ENCODE results near the gene CTSG.
"Not testable (repeated sequence)": the region's sequence is repeated elsewhere in the genome, so short reads cannot be mapped to it uniquely, and the experiment has no call there.

Gene CTSG

GRCh38 chr14:24576182-24576581 lies at the start of gene CTSG:
CTSG (minus strand) TSS chr14:24576250; CDS start chr14:24576223, 27 bp downstream.
- no peak for DNase-seq (ENCODE audit: low spot score)

- DNase-seq (ENCODE audit: low spot score) = no peak
These were observed 37.7 kb upstream of the CTSG start for GRCh38 chr14:24613747-24614146.

- DNase-seq (ENCODE audit: low spot score) = no peak
These were observed 37.2 kb upstream of the CTSG start for GRCh38 chr14:24613241-24613640.

GRCh38 chr14:24612196-24612595 lies 36.1 kb upstream of the CTSG start:
- DNase-seq (ENCODE audit: low spot score) = no peak

- DNase-seq (ENCODE audit: low spot score) = no peak
These were observed 33.8 kb upstream of the CTSG start, which contains the start of gene GZMH for GRCh38 chr14:24609655-24610344. GZMH (minus strand) TSS chr14:24609685; CDS start chr14:24609613, 72 bp downstream.

GRCh38 chr14:24607635-24608514 lies 31.8 kb upstream of the CTSG start:
- DNase-seq (ENCODE audit: low spot score) = no peak

- no peak for DNase-seq (ENCODE audit: low spot score)
These were observed 31.0 kb upstream of the CTSG start for GRCh38 chr14:24607081-24607480.

GRCh38 chr14:24606297-24606696 lies 30.2 kb upstream of the CTSG start:
- no peak for DNase-seq (ENCODE audit: low spot score)

- DNase-seq (ENCODE audit: low spot score) = no peak
These were observed 29.6 kb upstream of the CTSG start for GRCh38 chr14:24605435-24606190.

- DNase-seq (ENCODE audit: low spot score) = no peak
These were observed 21.4 kb upstream of the CTSG start for GRCh38 chr14:24597403-24597802.

- DNase-seq (ENCODE audit: low spot score) = no peak
These were observed 19.2 kb upstream of the CTSG start for GRCh38 chr14:24595073-24595808.

- not testable (repeated sequence) for DNase-seq (ENCODE audit: low spot score)
These were observed 15.0 kb upstream of the CTSG start for GRCh38 chr14:24591004-24591403.

GRCh38 chr14:24584402-24584801 lies 8.4 kb upstream of the CTSG start:
- DNase-seq (ENCODE audit: low spot score) = not testable (repeated sequence)

GRCh38 chr14:24578558-24578957 lies 2.5 kb upstream of the CTSG start:
- no peak for DNase-seq (ENCODE audit: low spot score)

GRCh38 chr14:24576771-24577170 lies 721 bp upstream of the CTSG start:
- no peak for DNase-seq (ENCODE audit: low spot score)

GRCh38 chr14:24574206-24574774 lies 1.8 kb downstream of the CTSG start:
- no peak for DNase-seq (ENCODE audit: low spot score)

- DNase-seq (ENCODE audit: low spot score) = no peak
These were observed 9.7 kb downstream of the CTSG start for GRCh38 chr14:24566318-24566717.

GRCh38 chr14:24565766-24566165 lies 10.3 kb downstream of the CTSG start:
- DNase-seq (ENCODE audit: low spot score) = no peak

- DNase-seq (ENCODE audit: low spot score) = no peak
These were observed 12.5 kb downstream of the CTSG start for GRCh38 chr14:24563505-24563904.

- no peak for DNase-seq (ENCODE audit: low spot score)
These were observed 19.3 kb downstream of the CTSG start for GRCh38 chr14:24556756-24557155.

- not testable (repeated sequence) for DNase-seq (ENCODE audit: low spot score)
These were observed 27.0 kb downstream of the CTSG start for GRCh38 chr14:24549064-24549463.

Data from AG08395 (cell line).